HEK293 (cell line): ENCODE data around the gene RIN3.

Source experiments
- CTCF ChIA-PET: fragments of 350-600 bp; formaldehyde crosslinking; extraction: SDS; loops from one replicate; lab custom pipeline; 2021; ENCODE audit warnings: antibody characterized with exemption; lab: Yijun Ruan, JAX
- POLR2A ChIA-PET: fragments of 300-600 bp; formaldehyde crosslinking; extraction: SDS; loops from one replicate; lab custom pipeline; 2020; ENCODE audit warnings: antibody characterized with exemption, inconsistent platforms; lab: Yijun Ruan, JAX
- H3K27ac ChIP-seq: fragments of 200-500 bp; sonication (Bioruptor generic); 2 replicates; pipeline ENCODE4 v1.5.1; 2014; ENCODE audit warnings: low read depth, low read length, control low read depth, inconsistent platforms; ENCODE audit errors: extremely low read depth
- H3K36me3 ChIP-seq, 2 experiments: fragments of 200-500 bp in 1 of 2; sonication (Bioruptor generic) in 1 of 2; 1 replicate in 1 of 2; 2 replicates in 1 of 2; pipeline ENCODE4 v1.5.1; 2014 to 2017; ENCODE audit warnings: inconsistent platforms in 2 of 2, low read length in 2 of 2; ENCODE audit not compliant: control insufficient read depth in 2 of 2, insufficient read depth in 1 of 2
- H3K4me1 ChIP-seq: fragments of 200-500 bp; sonication (Bioruptor generic); 2 replicates; pipeline ENCODE4 v1.5.1; 2014; ENCODE audit warnings: mild to moderate bottlenecking, low read length, inconsistent platforms; ENCODE audit not compliant: control insufficient read depth, insufficient read depth
- H3K4me3 ChIP-seq: 2 replicates; pipeline ENCODE4 v1.5.1; 2011; ENCODE audit warnings: low read depth, mild to moderate bottlenecking, control low read depth, low read length, moderate library complexity
- H3K9me3 ChIP-seq: fragments of 200-500 bp; sonication (Bioruptor generic); 2 replicates; pipeline ENCODE4 v1.5.1; 2014; ENCODE audit warnings: low read depth, low read length, inconsistent platforms; ENCODE audit not compliant: control insufficient read depth, insufficient read depth
- BCL11A ChIP-seq: fragments of 450-650 bp; formaldehyde crosslinking; IDR thresholded peaks from 2 replicates; pipeline ENCODE4 v1.5.1; 2016; ENCODE audit warnings: low read depth, missing biosample characterization, missing genetic modification characterization
- FEZF1 ChIP-seq: fragments of 450-650 bp; formaldehyde crosslinking; IDR thresholded peaks from 2 replicates; pipeline ENCODE4 v1.5.1; 2016; ENCODE audit warnings: missing biosample characterization, missing genetic modification characterization
- GLI2 ChIP-seq: fragments of 450-650 bp; formaldehyde crosslinking; IDR thresholded peaks from 2 replicates; pipeline ENCODE4; 2017; ENCODE audit warnings: missing biosample characterization, missing genetic modification characterization, low read depth, borderline replicate concordance
- KLF9 ChIP-seq: fragments of 450-650 bp; formaldehyde crosslinking; IDR thresholded peaks from 2 replicates; pipeline ENCODE4 v1.5.1; 2016; ENCODE audit warnings: missing biosample characterization, missing genetic modification characterization, low read depth
- MEIS1 ChIP-seq: sonication (generic); formaldehyde crosslinking; IDR thresholded peaks from 2 replicates; pipeline ENCODE4 v1.8.1; 2022; ENCODE audit warnings: missing genetic modification reagents, mild to moderate bottlenecking, borderline replicate concordance
- SP7 ChIP-seq: fragments of 450-650 bp; formaldehyde crosslinking; IDR thresholded peaks from 2 replicates; pipeline ENCODE4 v1.5.1; 2016; ENCODE audit warnings: missing biosample characterization, missing genetic modification characterization
- ZEB2 ChIP-seq: fragments of 450-650 bp; formaldehyde crosslinking; IDR thresholded peaks from 2 replicates; pipeline ENCODE4 v1.5.1; 2016; ENCODE audit warnings: missing biosample characterization, missing genetic modification characterization
- ZNF10 ChIP-seq: fragments of 450-650 bp; formaldehyde crosslinking; IDR thresholded peaks from 2 replicates; pipeline ENCODE4 v1.5.1; 2017; ENCODE audit warnings: missing biosample characterization, missing genetic modification characterization
- ZNF132 ChIP-seq: fragments of 450-650 bp; formaldehyde crosslinking; IDR thresholded peaks from 2 replicates; pipeline ENCODE4 v1.5.1; 2017; ENCODE audit warnings: missing biosample characterization, missing genetic modification characterization, borderline replicate concordance
- ZNF155 ChIP-seq: fragments of 450-650 bp; formaldehyde crosslinking; IDR thresholded peaks from 2 replicates; pipeline ENCODE4 v1.5.1; 2016; ENCODE audit warnings: missing biosample characterization, missing genetic modification characterization
- ZNF169 ChIP-seq: fragments of 450-650 bp; formaldehyde crosslinking; IDR thresholded peaks from 2 replicates; pipeline ENCODE4 v1.5.1; 2016; ENCODE audit warnings: missing biosample characterization, missing genetic modification characterization
- ZNF19 ChIP-seq: fragments of 450-650 bp; formaldehyde crosslinking; IDR thresholded peaks from 2 replicates; pipeline ENCODE4; 2016; ENCODE audit warnings: missing biosample characterization, missing genetic modification characterization, low read depth
- ZNF423 ChIP-seq: fragments of 450-650 bp; formaldehyde crosslinking; IDR thresholded peaks from 2 replicates; pipeline ENCODE4 v1.5.1; 2016; ENCODE audit warnings: missing biosample characterization, missing genetic modification characterization
- ZNF529 ChIP-seq: fragments of 450-650 bp; formaldehyde crosslinking; IDR thresholded peaks from 2 replicates; pipeline ENCODE4 v1.5.1; 2017; ENCODE audit warnings: missing genetic modification characterization, missing biosample characterization; ENCODE audit not compliant: insufficient replicate concordance
- ZNF544 ChIP-seq: fragments of 450-650 bp; formaldehyde crosslinking; IDR thresholded peaks from 2 replicates; pipeline ENCODE4 v1.5.0; 2017; ENCODE audit warnings: missing biosample characterization, missing genetic modification characterization
- ZNF768 ChIP-seq: fragments of 450-650 bp; formaldehyde crosslinking; IDR thresholded peaks from 2 replicates; pipeline ENCODE4 v1.5.1; 2018; ENCODE audit warnings: missing biosample characterization, mild to moderate bottlenecking, missing genetic modification characterization
- ZSCAN23 ChIP-seq: fragments of 450-650 bp; formaldehyde crosslinking; IDR thresholded peaks from 2 replicates; pipeline ENCODE4 v1.5.1; 2016; ENCODE audit warnings: missing biosample characterization, missing genetic modification characterization
- TF ChIP-seq, protein P1 (sequence below): fragments of 450-650 bp; formaldehyde crosslinking; IDR thresholded peaks from 2 replicates; pipeline ENCODE4 v1.5.1; 2016; ENCODE audit warnings: missing biosample characterization, missing genetic modification characterization
- TF ChIP-seq, protein P2 (sequence below): fragments of 450-650 bp; formaldehyde crosslinking; IDR thresholded peaks from 2 replicates; pipeline ENCODE4 v1.5.1; 2016; ENCODE audit warnings: missing biosample characterization, missing genetic modification characterization
- TF ChIP-seq, protein P3 (sequence below): fragments of 450-650 bp; formaldehyde crosslinking; IDR thresholded peaks from 2 replicates; pipeline ENCODE4 v1.5.1; 2016; ENCODE audit warnings: missing biosample characterization, missing genetic modification characterization
- TF ChIP-seq, protein P4 (sequence below): fragments of 450-650 bp; IDR thresholded peaks from 2 replicates; pipeline ENCODE4 v1.5.1; 2018; ENCODE audit warnings: missing biosample characterization, missing genetic modification characterization
- TF ChIP-seq, protein P5 (sequence below): fragments of 450-650 bp; formaldehyde crosslinking; optimal IDR thresholded peaks from 2 replicates; pipeline ENCODE3; 2016; ENCODE audit warnings: missing biosample characterization, mild to moderate bottlenecking, missing genetic modification characterization
- TF ChIP-seq, protein P6 (sequence below): fragments of 450-650 bp; formaldehyde crosslinking; IDR thresholded peaks from 2 replicates; pipeline ENCODE4 v1.5.1; 2016; ENCODE audit warnings: missing biosample characterization, missing genetic modification characterization

The RIN3 gene

DNA sequence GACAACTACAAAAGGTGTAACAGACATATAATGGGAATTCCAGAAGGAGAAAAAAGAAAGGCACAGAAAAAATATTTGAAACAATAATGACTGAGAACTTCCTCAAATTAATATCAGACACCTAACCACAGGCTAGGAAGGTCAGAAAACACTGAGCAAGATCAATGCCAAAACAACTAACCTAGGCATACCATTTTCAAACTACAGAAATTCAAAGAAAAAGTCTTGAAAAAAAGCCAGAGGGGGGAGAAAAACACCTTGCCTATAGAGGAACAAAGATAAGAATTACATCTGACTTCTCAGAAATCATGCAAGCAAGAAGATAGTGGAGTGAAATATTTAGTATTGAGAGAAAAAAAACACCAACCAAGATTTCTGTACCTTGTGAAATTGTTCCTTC lies 77.8 kb downstream of the RIN3 start (continued):
- TF ChIP-seq, protein P1, sequence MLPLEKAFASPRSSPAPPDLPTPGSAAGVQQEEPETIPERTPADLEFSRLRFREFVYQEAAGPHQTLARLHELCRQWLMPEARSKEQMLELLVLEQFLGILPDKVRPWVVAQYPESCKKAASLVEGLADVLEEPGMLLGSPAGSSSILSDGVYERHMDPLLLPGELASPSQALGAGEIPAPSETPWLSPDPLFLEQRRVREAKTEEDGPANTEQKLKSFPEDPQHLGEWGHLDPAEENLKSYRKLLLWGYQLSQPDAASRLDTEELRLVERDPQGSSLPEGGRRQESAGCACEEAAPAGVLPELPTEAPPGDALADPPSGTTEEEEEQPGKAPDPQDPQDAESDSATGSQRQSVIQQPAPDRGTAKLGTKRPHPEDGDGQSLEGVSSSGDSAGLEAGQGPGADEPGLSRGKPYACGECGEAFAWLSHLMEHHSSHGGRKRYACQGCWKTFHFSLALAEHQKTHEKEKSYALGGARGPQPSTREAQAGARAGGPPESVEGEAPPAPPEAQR (tag by site-specific recombination), result no peak
- TF ChIP-seq ZEB2 (tag by site-specific recombination) (no peak), KLF9 (tag by site-specific recombination) (no peak), ZNF544 (no peak), ZNF768 (no peak), ZSCAN23 (tag by site-specific recombination) (no peak), ZNF155 (tag by site-specific recombination) (no peak), ZNF10 (tag by site-specific recombination) (no peak)
- TF ChIP-seq, protein P2, sequence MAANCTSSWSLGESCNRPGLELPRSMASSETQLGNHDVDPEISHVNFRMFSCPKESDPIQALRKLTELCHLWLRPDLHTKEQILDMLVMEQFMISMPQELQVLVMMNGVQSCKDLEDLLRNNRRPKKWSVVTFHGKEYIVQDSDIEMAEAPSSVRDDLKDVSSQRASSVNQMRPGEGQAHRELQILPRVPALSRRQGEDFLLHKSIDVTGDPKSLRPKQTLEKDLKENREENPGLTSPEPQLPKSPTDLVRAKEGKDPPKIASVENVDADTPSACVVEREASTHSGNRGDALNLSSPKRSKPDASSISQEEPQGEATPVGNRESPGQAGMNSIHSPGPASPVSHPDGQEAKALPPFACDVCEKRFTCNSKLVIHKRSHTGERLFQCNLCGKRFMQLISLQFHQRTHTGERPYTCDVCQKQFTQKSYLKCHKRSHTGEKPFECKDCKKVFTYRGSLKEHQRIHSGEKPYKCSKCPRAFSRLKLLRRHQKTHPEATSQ, result no peak

DNA sequence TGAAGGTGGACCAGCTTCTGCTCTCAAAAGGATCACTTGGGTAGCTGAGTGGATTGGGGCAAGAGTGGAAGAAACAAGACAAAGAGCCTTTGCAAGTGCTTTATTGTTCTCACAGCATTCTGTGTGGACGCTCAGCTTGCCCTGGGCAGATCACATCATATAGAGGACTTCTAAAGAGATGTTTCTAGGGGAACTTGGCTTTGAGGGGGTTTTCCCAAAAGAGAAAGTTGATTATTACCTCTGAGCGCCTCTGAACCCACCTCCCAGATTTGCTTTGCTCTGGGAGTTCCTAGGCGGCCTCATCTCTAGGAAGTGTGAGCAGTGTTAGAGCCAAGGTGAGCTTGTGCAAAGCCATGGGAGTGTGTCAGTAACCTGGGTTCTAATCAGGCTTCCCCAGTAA lies 81.7 kb downstream of the RIN3 start:
- TF ChIP-seq, protein P3, sequence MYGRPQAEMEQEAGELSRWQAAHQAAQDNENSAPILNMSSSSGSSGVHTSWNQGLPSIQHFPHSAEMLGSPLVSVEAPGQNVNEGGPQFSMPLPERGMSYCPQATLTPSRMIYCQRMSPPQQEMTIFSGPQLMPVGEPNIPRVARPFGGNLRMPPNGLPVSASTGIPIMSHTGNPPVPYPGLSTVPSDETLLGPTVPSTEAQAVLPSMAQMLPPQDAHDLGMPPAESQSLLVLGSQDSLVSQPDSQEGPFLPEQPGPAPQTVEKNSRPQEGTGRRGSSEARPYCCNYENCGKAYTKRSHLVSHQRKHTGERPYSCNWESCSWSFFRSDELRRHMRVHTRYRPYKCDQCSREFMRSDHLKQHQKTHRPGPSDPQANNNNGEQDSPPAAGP (tag by site-specific recombination), result no peak
- TF ChIP-seq FEZF1 (tag by site-specific recombination) (no peak), MEIS1 (CRISPR knock-in tag) (no peak), ZNF19 (tag by site-specific recombination) (no peak), ZNF529 (tag by site-specific recombination) (no peak), ZNF132 (no peak), GLI2 (tag by site-specific recombination) (no peak), BCL11A (tag by site-specific recombination) (no peak), ZNF169 (no peak)
- TF ChIP-seq, protein P4, sequence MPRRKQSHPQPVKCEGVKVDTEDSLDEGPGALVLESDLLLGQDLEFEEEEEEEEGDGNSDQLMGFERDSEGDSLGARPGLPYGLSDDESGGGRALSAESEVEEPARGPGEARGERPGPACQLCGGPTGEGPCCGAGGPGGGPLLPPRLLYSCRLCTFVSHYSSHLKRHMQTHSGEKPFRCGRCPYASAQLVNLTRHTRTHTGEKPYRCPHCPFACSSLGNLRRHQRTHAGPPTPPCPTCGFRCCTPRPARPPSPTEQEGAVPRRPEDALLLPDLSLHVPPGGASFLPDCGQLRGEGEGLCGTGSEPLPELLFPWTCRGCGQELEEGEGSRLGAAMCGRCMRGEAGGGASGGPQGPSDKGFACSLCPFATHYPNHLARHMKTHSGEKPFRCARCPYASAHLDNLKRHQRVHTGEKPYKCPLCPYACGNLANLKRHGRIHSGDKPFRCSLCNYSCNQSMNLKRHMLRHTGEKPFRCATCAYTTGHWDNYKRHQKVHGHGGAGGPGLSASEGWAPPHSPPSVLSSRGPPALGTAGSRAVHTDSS (tag by site-specific recombination), result no peak
- H3K9me3 ChIP-seq, result no peaks in the 10 kb centered on the region; the same call in 1 of the 2 replicates
- ChIA-PET POLR2A (no interaction called here), CTCF (interaction anchor here (1.0 kb wide), 1 partner anchor 9 kb away, joined by 3 read pairs; no protein-coding TSS in a partner anchor)
- no peaks in the 10 kb centered on the region for H3K4me1 ChIP-seq
- H3K27ac ChIP-seq, result no peak overlapping the region
- H3K36me3 ChIP-seq, result no peaks in the 10 kb centered on the region
- H3K4me3 ChIP-seq, result no peak overlapping the region

DNA sequence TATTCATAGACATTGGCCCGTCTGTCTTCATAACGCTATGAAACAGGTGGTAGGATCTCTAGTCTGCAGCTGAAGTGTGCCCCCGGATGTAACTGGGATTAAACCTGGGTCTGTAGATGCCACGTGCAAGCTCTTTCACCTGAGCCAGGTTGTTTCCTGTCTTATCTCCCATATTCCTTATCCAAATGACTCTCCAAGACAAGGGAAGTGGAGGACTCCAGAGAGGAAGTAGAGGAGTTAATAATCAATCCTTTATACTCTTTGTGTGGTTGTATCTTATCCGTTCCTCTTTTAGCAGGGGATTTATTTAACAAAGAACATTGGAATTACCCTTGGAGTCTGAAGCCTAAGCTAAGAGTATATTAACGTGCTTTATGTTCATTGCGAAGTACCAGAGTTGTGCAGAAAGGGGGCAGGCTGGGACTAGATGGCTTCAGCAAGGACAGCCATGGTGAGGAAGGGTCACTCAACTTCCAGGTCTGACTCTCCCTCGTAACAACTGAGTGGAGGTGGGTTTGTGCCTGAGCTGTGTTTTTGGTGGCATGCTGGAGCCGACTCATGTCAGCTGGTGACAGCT lies 82.8 kb downstream of the RIN3 start:
- H3K27ac ChIP-seq, result no peak overlapping the region
- no peaks in the 10 kb centered on the region for H3K4me1 ChIP-seq
- H3K36me3 ChIP-seq, result no peaks in the 10 kb centered on the region
- H3K4me3 ChIP-seq, result no peak overlapping the region
- ChIA-PET POLR2A (no interaction called here), CTCF (interaction anchor here (0.6 to 1.9 kb wide), 5 partner anchors 17 to 90 kb away, joined by 3 to 10 read pairs (median 4); no protein-coding TSS in a partner anchor)
- H3K9me3 ChIP-seq, result no peaks in the 10 kb centered on the region; the same call in 1 of the 2 replicates
- TF ChIP-seq, protein P5, sequence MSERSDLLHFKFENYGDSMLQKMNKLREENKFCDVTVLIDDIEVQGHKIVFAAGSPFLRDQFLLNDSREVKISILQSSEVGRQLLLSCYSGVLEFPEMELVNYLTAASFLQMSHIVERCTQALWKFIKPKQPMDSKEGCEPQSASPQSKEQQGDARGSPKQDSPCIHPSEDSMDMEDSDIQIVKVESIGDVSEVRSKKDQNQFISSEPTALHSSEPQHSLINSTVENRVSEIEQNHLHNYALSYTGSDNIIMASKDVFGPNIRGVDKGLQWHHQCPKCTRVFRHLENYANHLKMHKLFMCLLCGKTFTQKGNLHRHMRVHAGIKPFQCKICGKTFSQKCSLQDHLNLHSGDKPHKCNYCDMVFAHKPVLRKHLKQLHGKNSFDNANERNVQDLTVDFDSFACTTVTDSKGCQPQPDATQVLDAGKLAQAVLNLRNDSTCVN (tag by site-specific recombination), result no peak
- TF ChIP-seq, protein P6, sequence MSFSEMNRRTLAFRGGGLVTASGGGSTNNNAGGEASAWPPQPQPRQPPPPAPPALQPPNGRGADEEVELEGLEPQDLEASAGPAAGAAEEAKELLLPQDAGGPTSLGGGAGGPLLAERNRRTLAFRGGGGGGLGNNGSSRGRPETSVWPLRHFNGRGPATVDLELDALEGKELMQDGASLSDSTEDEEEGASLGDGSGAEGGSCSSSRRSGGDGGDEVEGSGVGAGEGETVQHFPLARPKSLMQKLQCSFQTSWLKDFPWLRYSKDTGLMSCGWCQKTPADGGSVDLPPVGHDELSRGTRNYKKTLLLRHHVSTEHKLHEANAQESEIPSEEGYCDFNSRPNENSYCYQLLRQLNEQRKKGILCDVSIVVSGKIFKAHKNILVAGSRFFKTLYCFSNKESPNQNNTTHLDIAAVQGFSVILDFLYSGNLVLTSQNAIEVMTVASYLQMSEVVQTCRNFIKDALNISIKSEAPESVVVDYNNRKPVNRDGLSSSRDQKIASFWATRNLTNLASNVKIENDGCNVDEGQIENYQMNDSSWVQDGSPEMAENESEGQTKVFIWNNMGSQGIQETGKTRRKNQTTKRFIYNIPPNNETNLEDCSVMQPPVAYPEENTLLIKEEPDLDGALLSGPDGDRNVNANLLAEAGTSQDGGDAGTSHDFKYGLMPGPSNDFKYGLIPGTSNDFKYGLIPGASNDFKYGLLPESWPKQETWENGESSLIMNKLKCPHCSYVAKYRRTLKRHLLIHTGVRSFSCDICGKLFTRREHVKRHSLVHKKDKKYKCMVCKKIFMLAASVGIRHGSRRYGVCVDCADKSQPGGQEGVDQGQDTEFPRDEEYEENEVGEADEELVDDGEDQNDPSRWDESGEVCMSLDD (tag by site-specific recombination), result no peak
- TF ChIP-seq ZNF423 (no peak), SP7 (no peak)
